ENCODE measurements around the gene ERBB4. TPM values are rescaled to one million over a fixed set of nuclear protein-coding genes. Genes with fewer than 3 reads are reported as not detected.
"Not testable (repeated sequence)": the region's sequence is repeated elsewhere in the genome, so short reads cannot be mapped to it uniquely, and the experiment has no call there.

Gene ERBB4
- total RNA-seq, 1 experiment from 2014 or later: under 0.01 TPM

DNA sequence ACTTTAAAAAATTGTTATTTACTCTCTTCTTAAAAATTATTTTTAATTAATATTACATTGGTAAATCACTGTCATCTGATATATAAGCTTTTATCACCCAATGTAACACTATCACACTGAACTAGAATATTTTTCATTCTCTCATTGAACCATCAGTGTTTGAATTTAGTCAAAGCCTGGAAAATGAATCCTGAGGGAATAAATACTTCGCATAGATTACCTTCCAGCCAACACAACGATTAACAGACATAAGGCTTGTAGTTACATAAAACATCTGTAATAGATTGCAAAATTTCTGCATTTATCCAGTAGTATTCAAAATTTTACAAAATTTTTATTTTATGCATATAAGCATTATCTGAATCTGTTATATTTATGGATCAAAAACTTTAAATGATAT is 314.9 kb downstream of the ERBB4 start:
- Histone ChIP-seq H3K4me1 (replicated peaks) (no peaks in the 10 kb centered on the region), H3K36me3 (no peaks in the 10 kb centered on the region), H3K4me3 (no peak overlapping the region), H3K27me3 (replicated peaks) (no peaks in the 10 kb centered on the region), H3K27ac (no peak overlapping the region), H3K9me3 (replicated peaks) (no peaks in the 10 kb centered on the region)
- DNase-seq (ENCODE audit: low read depth in 1 of 2, low spot score in 2 of 2): no peak

DNA sequence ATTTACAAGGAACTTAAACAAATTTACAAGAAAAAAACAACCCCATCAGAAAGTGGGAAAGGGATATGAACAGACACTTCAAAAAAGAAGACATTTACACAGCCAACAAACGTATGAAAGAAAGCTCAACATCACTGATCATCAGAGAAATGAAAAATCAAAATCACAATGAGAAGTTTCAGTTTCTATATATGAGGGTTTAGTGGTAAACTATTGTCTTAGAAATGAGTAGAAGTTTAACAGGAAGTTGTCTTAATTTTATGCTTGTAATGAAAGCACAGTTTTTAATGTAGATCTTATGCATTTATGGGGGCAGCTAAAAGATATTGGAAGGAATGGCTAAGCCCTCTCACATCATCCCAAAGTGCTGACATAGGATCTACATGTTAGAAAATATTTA is 325.4 kb downstream of the ERBB4 start:
- Histone ChIP-seq H3K9me3 (replicated peaks) (no peaks in the 10 kb centered on the region), H3K27ac (no peak overlapping the region), H3K4me3 (no peak overlapping the region), H3K4me1 (replicated peaks) (no peaks in the 10 kb centered on the region), H3K36me3 (no peaks in the 10 kb centered on the region), H3K27me3 (replicated peaks) (no peaks in the 10 kb centered on the region)
- DNase-seq (ENCODE audit: low read depth in 1 of 2, low spot score in 2 of 2): no peak

DNA sequence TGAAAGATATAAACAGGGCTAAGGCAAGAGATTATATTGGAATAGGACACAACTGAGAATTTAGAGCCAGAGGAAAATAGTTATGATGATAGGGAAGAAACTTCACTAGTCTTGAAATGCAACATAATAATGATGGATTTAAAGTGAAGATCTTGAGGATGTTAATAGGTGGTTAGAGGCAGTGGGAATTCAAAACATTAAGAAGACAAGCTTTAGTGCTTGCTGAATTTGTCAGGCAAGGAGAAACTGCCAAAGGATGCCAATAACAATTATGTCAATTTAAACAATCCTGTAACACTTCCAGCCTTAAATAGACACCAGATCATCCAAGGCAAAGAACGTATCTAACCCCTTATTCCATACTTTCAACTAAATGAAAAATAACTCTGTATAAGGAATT is 330.1 kb downstream of the ERBB4 start:
- H3K27ac ChIP-seq: no peak overlapping the region
- no peaks in the 10 kb centered on the region for H3K9me3 ChIP-seq (replicated peaks)
- no peak overlapping the region for H3K4me3 ChIP-seq
- H3K4me1 ChIP-seq (replicated peaks): no peaks in the 10 kb centered on the region
- H3K27me3 ChIP-seq (replicated peaks): no peaks in the 10 kb centered on the region
- no peak for DNase-seq (ENCODE audit: low read depth in 1 of 2, low spot score in 2 of 2)
- H3K36me3 ChIP-seq: no peaks in the 10 kb centered on the region

- Histone ChIP-seq H3K4me3 (no peak overlapping the region), H3K4me1 (replicated peaks) (no peaks in the 10 kb centered on the region), H3K27me3 (replicated peaks) (peaks cover 2% of the 10 kb centered on the region; the same call in 1 of the 2 replicates), H3K9me3 (replicated peaks) (no peaks in the 10 kb centered on the region), H3K36me3 (no peaks in the 10 kb centered on the region), H3K27ac (no peak overlapping the region)
- DNase-seq (ENCODE audit: low read depth in 1 of 2, low spot score in 2 of 2): no peak
Measured at GRCh38 chr2:212197776-212198175, 340.8 kb downstream of the ERBB4 start.

DNA sequence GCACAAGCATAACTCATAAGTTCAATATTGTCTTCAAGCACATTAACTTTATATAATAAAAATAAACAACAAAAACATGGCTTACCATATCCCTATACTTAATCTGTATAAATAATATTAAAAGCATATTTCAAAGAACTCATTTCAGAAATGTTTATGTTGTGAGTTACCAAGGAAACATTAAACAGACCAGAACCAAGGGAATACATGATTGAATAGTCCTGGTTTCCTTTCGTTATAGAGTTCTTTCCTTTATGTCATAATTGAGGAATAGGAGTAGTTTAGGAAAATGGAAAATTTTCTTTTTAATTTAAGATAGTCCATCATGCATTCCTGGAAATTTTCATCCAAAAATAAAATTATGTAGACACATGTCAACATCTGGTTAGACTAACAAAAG is 343.0 kb downstream of the ERBB4 start:
- Histone ChIP-seq H3K4me1 (replicated peaks) (no peaks in the 10 kb centered on the region), H3K9me3 (replicated peaks) (no peaks in the 10 kb centered on the region), H3K27me3 (replicated peaks) (peaks cover 2% of the 10 kb centered on the region; the same call in 1 of the 2 replicates), H3K27ac (no peak overlapping the region), H3K36me3 (no peaks in the 10 kb centered on the region), H3K4me3 (no peak overlapping the region)
- no peak for DNase-seq (ENCODE audit: low read depth in 1 of 2, low spot score in 2 of 2)

- Histone ChIP-seq H3K27ac (no peak overlapping the region), H3K4me3 (no peak overlapping the region), H3K4me1 (replicated peaks) (no peaks in the 10 kb centered on the region), H3K36me3 (no peaks in the 10 kb centered on the region), H3K9me3 (replicated peaks) (no peaks in the 10 kb centered on the region), H3K27me3 (replicated peaks) (peaks cover 2% of the 10 kb centered on the region; the same call in 1 of the 2 replicates)
- DNase-seq (ENCODE audit: low read depth in 1 of 2, low spot score in 2 of 2): no peak
Measured at GRCh38 chr2:212194396-212194795, 344.2 kb downstream of the ERBB4 start.

- no peak for DNase-seq (ENCODE audit: low read depth in 1 of 2, low spot score in 2 of 2)
- Histone ChIP-seq H3K27ac (no peak overlapping the region), H3K27me3 (replicated peaks) (peaks cover 2% of the 10 kb centered on the region; the same call in 1 of the 2 replicates), H3K9me3 (replicated peaks) (no peaks in the 10 kb centered on the region), H3K36me3 (no peaks in the 10 kb centered on the region), H3K4me1 (replicated peaks) (no peaks in the 10 kb centered on the region), H3K4me3 (no peak overlapping the region)
Measured at GRCh38 chr2:212193803-212194202, 344.8 kb downstream of the ERBB4 start.

DNA sequence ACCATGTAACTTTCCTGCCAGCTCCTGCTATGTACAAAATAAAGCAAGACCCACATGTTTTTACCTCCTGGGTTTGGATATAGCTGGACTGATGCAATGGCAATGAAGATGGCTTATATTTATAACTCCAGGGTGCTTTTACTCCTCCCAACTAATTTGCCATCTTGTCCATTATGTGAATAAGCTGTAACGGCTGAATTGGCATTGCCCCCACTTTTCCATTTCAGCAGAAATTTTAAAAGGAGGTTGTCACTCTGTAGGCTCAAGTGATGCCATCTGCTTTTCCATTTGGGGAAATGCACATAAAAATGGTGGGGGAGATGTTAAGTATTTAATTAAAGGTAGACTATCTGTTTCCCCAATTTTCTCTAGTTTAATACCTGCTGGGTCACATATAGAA is 345.5 kb downstream of the ERBB4 start:
- H3K9me3 ChIP-seq (replicated peaks): no peaks in the 10 kb centered on the region
- no peak for DNase-seq (ENCODE audit: low read depth in 1 of 2, low spot score in 2 of 2)

DNA sequence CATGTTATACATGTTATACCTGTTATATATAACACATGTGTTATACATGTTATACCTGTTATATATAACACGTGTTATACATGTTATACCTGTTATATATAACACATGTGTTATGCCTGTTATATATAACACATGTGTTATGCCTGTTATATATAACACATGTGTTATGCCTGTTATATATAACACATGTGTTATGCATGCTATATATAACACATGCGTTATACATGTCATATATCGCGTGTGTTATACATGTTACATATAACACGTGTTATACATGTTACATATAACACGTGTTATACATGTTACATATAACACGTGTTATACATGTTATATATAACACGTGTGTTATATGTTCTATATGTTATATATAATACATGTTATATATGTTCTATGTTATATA is 347.2 kb downstream of the ERBB4 start:
- H3K9me3 ChIP-seq (replicated peaks); DNase-seq (ENCODE audit: low read depth in 1 of 2, low spot score in 2 of 2); H3K4me3 ChIP-seq; H3K27ac ChIP-seq; H3K27me3 ChIP-seq (replicated peaks); H3K36me3 ChIP-seq; H3K4me1 ChIP-seq (replicated peaks): not testable (repeated sequence)

More for the DNA sequence above, 345.5 kb downstream of the ERBB4 start:
- no peak overlapping the region for H3K27ac ChIP-seq
- H3K4me3 ChIP-seq: no peak overlapping the region
- no peaks in the 10 kb centered on the region for H3K36me3 ChIP-seq
- no peaks in the 10 kb centered on the region for H3K4me1 ChIP-seq (replicated peaks)
- H3K27me3 ChIP-seq (replicated peaks): peaks cover 2% of the 10 kb centered on the region; the same call in 1 of the 2 replicates

- Histone ChIP-seq H3K36me3 (no peaks in the 10 kb centered on the region), H3K4me1 (replicated peaks) (no peaks in the 10 kb centered on the region), H3K9me3 (replicated peaks) (no peaks in the 10 kb centered on the region), H3K4me3 (no peak overlapping the region), H3K27ac (no peak overlapping the region), H3K27me3 (replicated peaks) (no peaks in the 10 kb centered on the region; the same call in 1 of the 2 replicates)
- no peak for DNase-seq (ENCODE audit: low read depth in 1 of 2, low spot score in 2 of 2)
Measured at GRCh38 chr2:212186166-212186565, 352.4 kb downstream of the ERBB4 start.

GRCh38 chr2:212181646-212182045 is 357.0 kb downstream of the ERBB4 start:
- no peak overlapping the region for H3K27ac ChIP-seq
- H3K4me3 ChIP-seq: no peak overlapping the region
- H3K36me3 ChIP-seq: no peaks in the 10 kb centered on the region
- no peaks in the 10 kb centered on the region; the same call in 1 of the 2 replicates for H3K27me3 ChIP-seq (replicated peaks)
- DNase-seq (ENCODE audit: low read depth in 1 of 2, low spot score in 2 of 2): no peak
- no peaks in the 10 kb centered on the region for H3K4me1 ChIP-seq (replicated peaks)
- no peaks in the 10 kb centered on the region for H3K9me3 ChIP-seq (replicated peaks)

- no peak overlapping the region for H3K4me3 ChIP-seq
- no peak overlapping the region for H3K27ac ChIP-seq
- no peaks in the 10 kb centered on the region for H3K27me3 ChIP-seq (replicated peaks)
Measured at GRCh38 chr2:212180408-212181083, 358.1 kb downstream of the ERBB4 start.

GRCh38 chr2:212177724-212178123 is 360.9 kb downstream of the ERBB4 start:
- no peak for DNase-seq (ENCODE audit: low read depth in 1 of 2, low spot score in 2 of 2)
- Histone ChIP-seq H3K4me3 (no peak overlapping the region), H3K27me3 (replicated peaks) (no peaks in the 10 kb centered on the region), H3K4me1 (replicated peaks) (no peaks in the 10 kb centered on the region), H3K9me3 (replicated peaks) (no peaks in the 10 kb centered on the region), H3K27ac (no peak overlapping the region), H3K36me3 (no peaks in the 10 kb centered on the region)

More at GRCh38 chr2:212180408-212181083, 358.1 kb downstream of the ERBB4 start:
- Histone ChIP-seq H3K36me3 (no peaks in the 10 kb centered on the region), H3K4me1 (replicated peaks) (no peaks in the 10 kb centered on the region), H3K9me3 (replicated peaks) (no peaks in the 10 kb centered on the region)
- no peak for DNase-seq (ENCODE audit: low read depth in 1 of 2, low spot score in 2 of 2)

DNA sequence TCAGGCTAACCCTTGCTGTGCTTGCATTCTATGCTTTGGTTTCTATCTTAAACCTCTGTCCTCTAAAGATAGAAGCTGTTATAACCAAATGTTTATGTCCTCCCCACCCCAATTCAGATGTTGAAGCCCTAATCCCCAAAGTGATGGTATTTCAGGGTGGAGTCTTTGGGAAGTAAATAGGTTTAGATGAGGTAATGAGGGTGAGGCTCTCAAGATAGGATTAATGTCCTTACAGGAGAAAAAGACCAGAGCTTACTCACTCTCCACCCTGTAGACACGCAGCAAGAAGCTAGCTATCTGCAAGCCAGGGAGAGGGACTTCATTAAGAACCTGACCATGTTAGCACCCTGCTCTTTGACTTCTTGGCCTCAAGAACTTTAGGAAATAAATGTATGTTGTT is 362.5 kb downstream of the ERBB4 start:
- no peaks in the 10 kb centered on the region for H3K36me3 ChIP-seq
- DNase-seq (ENCODE audit: low read depth in 1 of 2, low spot score in 2 of 2): no peak
- no peak overlapping the region for H3K4me3 ChIP-seq
- H3K27ac ChIP-seq: no peak overlapping the region
- no peaks in the 10 kb centered on the region for H3K4me1 ChIP-seq (replicated peaks)
- H3K9me3 ChIP-seq (replicated peaks): no peaks in the 10 kb centered on the region
- no peaks in the 10 kb centered on the region for H3K27me3 ChIP-seq (replicated peaks)
